Smooth muscle cell (in vitro differentiated cells): ENCODE measurements around the gene TBX3. TPM values are rescaled to one million over a fixed set of nuclear protein-coding genes. Genes with fewer than 3 reads are reported as not detected.
A peak's percentile ranks its signal among the peaks of the same experiment; 100 is the strongest.

Experiments
- DNase-seq: peaks from one replicate; lab custom pipeline; 2025; ENCODE audit not compliant: unreplicated experiment; lab: John Stamatoyannopoulos, UW
- H2AFZ ChIP-seq: fragments of 200-600 bp; sonication (generic); 2 replicates; pipeline ENCODE4 v1.6.0; 2016; ENCODE audit warnings: antibody characterized with exemption, low read depth, mild to moderate bottlenecking
- H3F3A ChIP-seq: fragments of 200-600 bp; sonication (generic); 2 replicates; pipeline ENCODE4 v1.6.0; 2017; ENCODE audit warnings: antibody characterized with exemption, low read depth
- H3K27ac ChIP-seq: fragments of 200-600 bp; sonication (generic); 2 replicates; pipeline ENCODE4 v1.5.1; 2016; ENCODE audit warnings: low read depth, mild to moderate bottlenecking
- H3K27me3 ChIP-seq: fragments of 200-600 bp; sonication (generic); 2 replicates; pipeline ENCODE4 v1.6.1; 2016; ENCODE audit warnings: low read depth, mild to moderate bottlenecking
- H3K36me3 ChIP-seq: fragments of 200-600 bp; sonication (generic); 2 replicates; pipeline ENCODE4 v1.5.1; 2016; ENCODE audit warnings: low read depth
- H3K4me1 ChIP-seq: fragments of 200-600 bp; sonication (generic); 2 replicates; pipeline ENCODE4 v1.5.1; 2016; ENCODE audit warnings: low read depth
- H3K4me2 ChIP-seq: fragments of 200-600 bp; sonication (generic); 2 replicates; pipeline ENCODE4 v1.6.0; 2016; ENCODE audit warnings: mild to moderate bottlenecking
- H3K4me3 ChIP-seq: fragments of 200-600 bp; sonication (generic); 2 replicates; pipeline ENCODE4 v1.5.1; 2016; ENCODE audit warnings: mild to moderate bottlenecking
- H3K79me2 ChIP-seq: fragments of 200-600 bp; sonication (generic); 2 replicates; pipeline ENCODE4 v1.6.0; 2016; ENCODE audit warnings: low read depth, mild to moderate bottlenecking
- H3K9ac ChIP-seq: fragments of 200-600 bp; sonication (generic); 2 replicates; pipeline ENCODE4 v1.6.0; 2016; ENCODE audit warnings: low read depth
- H3K9me3 ChIP-seq: fragments of 200-600 bp; sonication (generic); replicated peaks from 2 replicates; pipeline ENCODE4 v1.5.1; 2016; ENCODE audit warnings: low read depth
- H4K20me1 ChIP-seq: fragments of 200-600 bp; sonication (generic); 2 replicates; pipeline ENCODE4 v1.6.0; 2016; ENCODE audit warnings: low read depth
- WGBS: methylation state at CpG from one replicate; pipeline ENCODE4 v1.1.7; 2016; ENCODE audit warnings: low lambda C conversion rate; 5-methylcytosine and 5-hydroxymethylcytosine counted together
- polyA plus RNA-seq: library from polyadenylated mRNA; unstranded; fragments of >200 nt; fragmentation: Nextera tagmentation; extraction: Ambion mirVana; gene quantifications from 2 replicates; pipeline ENCODE4 v1.2.1, GENCODE V29; 2016
- total RNA-seq: library from RNA; depleted of rRNA; stranded (reverse); fragments of >200 nt; gene quantifications from 2 replicates; pipeline ENCODE4 v1.2.3, GENCODE V29; 2014
- TF ChIP-seq, protein P1 (sequence below): fragments of 200-600 bp; sonication (generic); IDR thresholded peaks from 2 replicates; pipeline ENCODE4 v1.5.1; 2017; ENCODE audit warnings: borderline replicate concordance, mild to moderate bottlenecking, antibody characterized with exemption; ENCODE audit not compliant: insufficient read depth, poor library complexity, severe bottlenecking

TBX3 gene
- total and polyA plus RNA-seq, 2 experiments from 2014 or later, result 100 TPM

DNA sequence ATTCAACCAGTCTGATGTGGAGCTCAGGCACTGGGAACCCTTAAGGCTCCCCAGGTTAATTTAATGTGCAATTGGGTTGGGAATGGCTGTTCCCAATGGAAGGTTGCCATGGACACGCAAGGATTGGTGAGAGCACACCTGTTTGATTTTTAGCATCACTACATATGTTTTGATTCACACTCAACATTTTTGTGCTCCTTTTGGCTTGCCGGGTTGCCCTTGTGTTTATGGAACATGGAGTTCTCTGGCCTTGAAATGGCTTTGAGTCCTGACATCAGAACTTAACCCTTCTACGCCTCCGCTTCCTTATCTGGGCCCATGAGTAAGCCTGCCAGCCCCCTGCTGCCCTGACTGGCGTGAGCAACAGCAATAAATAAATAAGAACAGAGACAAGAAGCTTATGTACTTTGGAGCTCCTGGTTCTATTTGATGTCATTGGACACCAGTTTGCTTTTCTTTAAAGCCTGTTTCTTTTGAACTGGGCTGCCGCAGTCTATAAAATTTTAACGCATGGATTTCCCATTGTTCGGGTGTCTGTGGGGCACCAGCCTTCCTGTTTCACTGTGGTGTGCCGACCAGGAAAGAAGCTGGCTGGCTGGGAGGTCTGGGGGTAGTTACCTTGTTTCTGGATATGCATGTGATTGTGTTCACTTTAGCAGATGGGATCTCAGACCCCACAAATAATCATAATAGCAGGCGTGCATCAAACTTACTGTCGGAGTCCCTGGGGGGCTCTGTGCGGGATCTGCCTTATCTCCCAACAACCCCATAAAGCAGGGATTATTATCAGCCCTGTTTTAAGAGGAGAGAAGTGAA is 27.8 kb downstream of the TBX3 start:
- Histone ChIP-seq H3K27ac (peak overlapping the region; percentile 93), H3K79me2 (no peaks in the 10 kb centered on the region), H3K4me2 (peak overlapping the region; percentile 46), H3K4me1 (peaks cover 26% of the 10 kb centered on the region), H3K4me3 (no peak overlapping the region), H3K9ac (peak overlapping the region; percentile 75), H3K27me3 (no peaks in the 10 kb centered on the region), H3K36me3 (no peaks in the 10 kb centered on the region), H3F3A (peaks cover 16% of the 10 kb centered on the region), H3K9me3 (no peaks in the 10 kb centered on the region), H2AFZ (no peak overlapping the region), H4K20me1 (no peaks in the 10 kb centered on the region)
- TF ChIP-seq, protein P1, sequence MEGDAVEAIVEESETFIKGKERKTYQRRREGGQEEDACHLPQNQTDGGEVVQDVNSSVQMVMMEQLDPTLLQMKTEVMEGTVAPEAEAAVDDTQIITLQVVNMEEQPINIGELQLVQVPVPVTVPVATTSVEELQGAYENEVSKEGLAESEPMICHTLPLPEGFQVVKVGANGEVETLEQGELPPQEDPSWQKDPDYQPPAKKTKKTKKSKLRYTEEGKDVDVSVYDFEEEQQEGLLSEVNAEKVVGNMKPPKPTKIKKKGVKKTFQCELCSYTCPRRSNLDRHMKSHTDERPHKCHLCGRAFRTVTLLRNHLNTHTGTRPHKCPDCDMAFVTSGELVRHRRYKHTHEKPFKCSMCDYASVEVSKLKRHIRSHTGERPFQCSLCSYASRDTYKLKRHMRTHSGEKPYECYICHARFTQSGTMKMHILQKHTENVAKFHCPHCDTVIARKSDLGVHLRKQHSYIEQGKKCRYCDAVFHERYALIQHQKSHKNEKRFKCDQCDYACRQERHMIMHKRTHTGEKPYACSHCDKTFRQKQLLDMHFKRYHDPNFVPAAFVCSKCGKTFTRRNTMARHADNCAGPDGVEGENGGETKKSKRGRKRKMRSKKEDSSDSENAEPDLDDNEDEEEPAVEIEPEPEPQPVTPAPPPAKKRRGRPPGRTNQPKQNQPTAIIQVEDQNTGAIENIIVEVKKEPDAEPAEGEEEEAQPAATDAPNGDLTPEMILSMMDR, result no peak
- 8% methylated on average over 12 of the region's 12 CpGs for WGBS
- DNase-seq, result no peak

GRCh38 chr12:114649585-114649984 is 34.4 kb downstream of the TBX3 start:
- Histone ChIP-seq H3K4me2 (no peak overlapping the region), H3K9me3 (no peaks in the 10 kb centered on the region), H3K4me3 (no peak overlapping the region), H2AFZ (no peak overlapping the region), H3K27ac (no peak overlapping the region), H3K79me2 (no peaks in the 10 kb centered on the region), H4K20me1 (no peaks in the 10 kb centered on the region), H3K4me1 (no peaks in the 10 kb centered on the region), H3K9ac (no peak overlapping the region), H3K36me3 (no peaks in the 10 kb centered on the region), H3F3A (no peaks in the 10 kb centered on the region), H3K27me3 (no peaks in the 10 kb centered on the region)
- DNase-seq, result no peak
- 76% methylated on average over 10 of the region's 10 CpGs for WGBS
- TF ChIP-seq, protein P1, result no peak

GRCh38 chr12:114648711-114649110 is 35.3 kb downstream of the TBX3 start:
- no peak overlapping the region for H3K4me2 ChIP-seq
- no peaks in the 10 kb centered on the region for H4K20me1 ChIP-seq
- no peaks in the 10 kb centered on the region for H3K36me3 ChIP-seq
- H3K4me1 ChIP-seq, result no peaks in the 10 kb centered on the region
- no peak overlapping the region for H3K4me3 ChIP-seq
- 94% methylated on average over 3 of the region's 3 CpGs for WGBS
- no peaks in the 10 kb centered on the region for H3K79me2 ChIP-seq
- no peaks in the 10 kb centered on the region for H3F3A ChIP-seq
- H3K27me3 ChIP-seq, result no peaks in the 10 kb centered on the region
- TF ChIP-seq, protein P1, result no peak
- DNase-seq, result no peak
- no peaks in the 10 kb centered on the region for H3K9me3 ChIP-seq
- no peak overlapping the region for H3K9ac ChIP-seq
- H3K27ac ChIP-seq, result no peak overlapping the region
- H2AFZ ChIP-seq, result no peak overlapping the region

DNA sequence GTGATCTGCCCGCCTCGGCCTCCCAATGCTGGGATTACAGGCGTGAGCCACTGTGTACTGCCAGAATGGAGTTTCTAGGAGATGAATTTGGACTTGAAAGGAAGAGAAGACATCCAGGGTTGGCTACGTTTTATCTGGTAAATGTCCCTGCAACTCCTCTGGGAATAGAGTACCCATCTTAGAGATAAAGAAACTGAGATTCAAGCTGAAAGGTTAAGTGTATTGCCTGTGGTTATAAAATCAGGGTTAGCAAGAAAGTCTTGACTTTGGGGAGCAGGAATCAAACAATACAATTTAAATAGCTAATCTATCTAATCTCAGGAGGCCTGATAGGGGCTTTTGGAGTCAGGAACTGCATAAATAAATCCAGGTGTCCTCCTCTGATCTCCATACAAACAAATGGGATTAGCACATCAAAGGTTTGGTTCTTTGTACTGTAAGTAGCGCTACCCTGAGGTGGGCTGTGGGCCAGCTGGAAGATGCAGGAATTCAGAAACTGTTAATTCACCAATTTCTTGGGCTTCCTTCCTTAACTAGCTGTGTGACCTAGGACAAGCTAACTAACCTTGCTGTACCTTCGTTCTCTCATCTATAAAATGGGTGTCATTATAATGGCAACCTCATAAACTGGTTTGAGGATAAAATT is 45.1 kb downstream of the TBX3 start:
- no peaks in the 10 kb centered on the region for H3F3A ChIP-seq
- no peak overlapping the region for H3K27ac ChIP-seq
- DNase-seq, result no peak
- H3K9me3 ChIP-seq, result no peaks in the 10 kb centered on the region
- H3K36me3 ChIP-seq, result no peaks in the 10 kb centered on the region
- 82% methylated on average over 6 of the region's 6 CpGs for WGBS
- no peak overlapping the region for H3K4me2 ChIP-seq
- H3K4me1 ChIP-seq, result peaks cover 3% of the 10 kb centered on the region
- no peaks in the 10 kb centered on the region for H3K79me2 ChIP-seq
- H2AFZ ChIP-seq, result no peak overlapping the region
- H4K20me1 ChIP-seq, result no peaks in the 10 kb centered on the region
- TF ChIP-seq, protein P1, result no peak
- H3K27me3 ChIP-seq, result no peaks in the 10 kb centered on the region
- H3K9ac ChIP-seq, result no peak overlapping the region
- H3K4me3 ChIP-seq, result no peak overlapping the region
